Measurements from ENCODE around the gene MYBPC2.
"Not testable (repeated sequence)": the region's sequence is repeated elsewhere in the genome, so short reads cannot be mapped to it uniquely, and the experiment has no call there.

MYBPC2 gene

GRCh38 chr19:50432221-50433028 lies at the start of gene MYBPC2:
TSS of gene MYBPC2 (plus strand) at chr19:50432892. CDS start at chr19:50432954, 62 bp downstream.
- no peak for DNase-seq

- DNase-seq: no peak
Observed at GRCh38 chr19:50383001-50383851, 49.5 kb upstream of the MYBPC2 start.

GRCh38 chr19:50383852-50384684 lies 48.6 kb upstream of the MYBPC2 start, which contains the start of gene POLD1:
TSS of gene POLD1 (plus strand) at chr19:50384347. CDS start at chr19:50398852, 14,505 bp downstream.
- peak; percentile 99 for DNase-seq

GRCh38 chr19:50384685-50385535 lies 47.8 kb upstream of the MYBPC2 start:
- no peak for DNase-seq

GRCh38 chr19:50387176-50387867 lies 45.4 kb upstream of the MYBPC2 start:
- no peak for DNase-seq

GRCh38 chr19:50387868-50388245 lies 44.8 kb upstream of the MYBPC2 start:
- no peak for DNase-seq

GRCh38 chr19:50390295-50390694 lies 42.4 kb upstream of the MYBPC2 start:
- not testable (repeated sequence) for DNase-seq

- DNase-seq: not testable (repeated sequence)
Observed at GRCh38 chr19:50390952-50391351, 41.7 kb upstream of the MYBPC2 start.

GRCh38 chr19:50392759-50393158 lies 39.9 kb upstream of the MYBPC2 start:
- no peak for DNase-seq

- DNase-seq: no peak
Observed at GRCh38 chr19:50393589-50393988, 39.1 kb upstream of the MYBPC2 start.

- DNase-seq: no peak
Observed at GRCh38 chr19:50394017-50394416, 38.7 kb upstream of the MYBPC2 start.

- DNase-seq: no peak
Observed at GRCh38 chr19:50398675-50399367, 33.9 kb upstream of the MYBPC2 start.

- DNase-seq: no peak
Observed at GRCh38 chr19:50399368-50399745, 33.3 kb upstream of the MYBPC2 start.

- no peak for DNase-seq
Observed at GRCh38 chr19:50401605-50402450, 30.9 kb upstream of the MYBPC2 start.

GRCh38 chr19:50402544-50403301 lies 30.0 kb upstream of the MYBPC2 start:
- no peak for DNase-seq

GRCh38 chr19:50406156-50406820 lies 26.4 kb upstream of the MYBPC2 start:
- no peak for DNase-seq

- no peak for DNase-seq
Observed at GRCh38 chr19:50406829-50407228, 25.9 kb upstream of the MYBPC2 start.

- DNase-seq: no peak
Observed at GRCh38 chr19:50409347-50409746, 23.3 kb upstream of the MYBPC2 start.

All from activated CD4-positive, alpha-beta T cell treated with anti-CD3 and anti-CD28 coated beads for 48 hours (primary cell).